Lung (tissue), 12 donors: Measurements from ENCODE around the gene ATXN2. TPM values are rescaled to one million over a fixed set of nuclear protein-coding genes. Genes with fewer than 3 reads are reported as not detected.
A peak's percentile ranks its signal among the peaks of the same experiment; 100 is the strongest.
"Not testable (repeated sequence)": the region's sequence is repeated elsewhere in the genome, so short reads cannot be mapped to it uniquely, and the experiment has no call there.

Source experiments
- ATAC-seq: fragments of 200-7000 bp; cut with Tn5 transposase; one replicate; pipeline ENCODE4 v1.9.1; 2020; ENCODE audit warnings: moderate number of reproducible peaks; ENCODE audit not compliant: insufficient read depth, low FRiP score
- DNase-seq, 3 donors: peaks; one replicate each; pipeline ENCODE4 v3.0.0-alpha.2; 2013 to 2017
- H3K27ac ChIP-seq, 2 donors: one replicate each; pipeline ENCODE4 v1.5.1; 2013; ENCODE audit warnings: mild to moderate bottlenecking in 2 of 2, moderate library complexity in 2 of 2, control low read depth in 1 of 2, inconsistent platforms in 1 of 2, low read depth in 1 of 2, low read length in 1 of 2
- H3K27me3 ChIP-seq, 3 donors: one replicate each; pipeline ENCODE4 v1.5.1; 2013; ENCODE audit warnings: low read length in 2 of 3; ENCODE audit not compliant: control insufficient read depth in 3 of 3, insufficient read depth in 3 of 3
- H3K36me3 ChIP-seq, 4 donors: one replicate each; pipeline ENCODE4 v1.5.1; 2013; ENCODE audit warnings: low read length in 4 of 4, mild to moderate bottlenecking in 1 of 4, moderate library complexity in 1 of 4; ENCODE audit not compliant: control insufficient read depth in 4 of 4, insufficient read depth in 4 of 4
- H3K4me1 ChIP-seq, 5 donors: one replicate each; pipeline ENCODE4 v1.5.1; 2013; ENCODE audit warnings: low read length in 5 of 5, mild to moderate bottlenecking in 2 of 5, moderate library complexity in 1 of 5; ENCODE audit not compliant: control insufficient read depth in 5 of 5, insufficient read depth in 5 of 5
- H3K4me3 ChIP-seq: one replicate; pipeline ENCODE4 v1.5.1; 2013; ENCODE audit warnings: mild to moderate bottlenecking, control low read depth, moderate library complexity
- H3K9ac ChIP-seq, 2 donors: one replicate each; pipeline ENCODE4 v1.5.1; 2013; ENCODE audit warnings: low read length in 2 of 2, control low read depth in 1 of 2; ENCODE audit not compliant: insufficient read depth in 1 of 2
- H3K9me3 ChIP-seq, 4 donors: one replicate each; pipeline ENCODE4 v1.5.1; 2013; ENCODE audit warnings: low read length in 3 of 4, mild to moderate bottlenecking in 1 of 4, moderate library complexity in 1 of 4; ENCODE audit not compliant: control insufficient read depth in 4 of 4, insufficient read depth in 3 of 4
- CTCF ChIP-seq: IDR thresholded peaks from 2 replicates; pipeline ENCODE4 v1.5.1; 2012; ENCODE audit warnings: mild to moderate bottlenecking; ENCODE audit errors: control extremely low read depth, extremely low read depth
- WGBS, 2 donors: extraction: QIAGEN DNeasy Blood & Tissue Kit; methylation state at CpG; one replicate each; pipeline ENCODE4 v1.1.7; 2013; 5-methylcytosine and 5-hydroxymethylcytosine counted together
- polyA plus RNA-seq, 2 donors: library from polyadenylated mRNA; stranded (reverse); fragments of 200-250 nt; gene quantifications; one replicate each; pipeline ENCODE4 v1.2.1, GENCODE V29; 2013
- total RNA-seq, 2 donors: library from RNA; depleted of rRNA in 1 of 2; stranded (reverse); fragments of >200 nt in 1 of 2; gene quantifications; one replicate each; pipeline ENCODE4 v1.2.1, GENCODE V29; 2014 to 2021
- donor health status: control.
- donor health status: control.
- donor health status: Bipolar disorder and iron deficiency.
- donor health status: healthy.
- donor health status: DM: yes; HTN: yes; CAD: no.

The ATXN2 gene
- total and polyA plus RNA-seq, 4 donors, result 18.0 to 100 (median 43.5) TPM

DNA sequence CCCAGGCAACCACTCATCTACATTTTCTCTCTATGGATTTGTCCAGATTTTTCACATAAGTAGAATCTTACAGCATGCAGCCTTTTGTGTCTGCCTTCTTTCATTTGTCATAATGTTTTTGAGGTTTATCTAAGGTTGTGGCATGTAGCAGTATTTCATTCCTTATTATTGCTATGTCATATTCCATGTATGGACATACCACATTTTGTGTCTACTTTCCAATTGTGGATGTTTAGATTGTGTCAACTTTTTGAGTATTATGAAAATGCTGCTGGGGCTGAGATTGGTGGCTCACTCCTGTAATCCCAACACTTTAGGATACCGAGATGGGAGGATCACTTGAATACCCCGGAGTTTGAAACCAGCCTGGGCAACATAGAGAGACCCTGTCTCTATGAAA, 3.2 kb upstream of the ATXN2 start:
- Histone ChIP-seq H3K36me3 (no peaks in the 10 kb centered on the region), H3K27ac (no peak overlapping the region), H3K27me3 (no peaks in the 10 kb centered on the region), H3K9ac (no peak overlapping the region), H3K9me3 (no peaks in the 10 kb centered on the region), H3K4me1 (peaks cover 0 to 11% (median 0%) of the 10 kb centered on the region in 5 donors), H3K4me3 (no peak overlapping the region)
- DNase-seq, result no peak
- no peak for ATAC-seq
- TF ChIP-seq CTCF, result no peak
- 98 to 99% methylated on average over 2 of the region's 2 CpGs for WGBS, 2 donors

DNA sequence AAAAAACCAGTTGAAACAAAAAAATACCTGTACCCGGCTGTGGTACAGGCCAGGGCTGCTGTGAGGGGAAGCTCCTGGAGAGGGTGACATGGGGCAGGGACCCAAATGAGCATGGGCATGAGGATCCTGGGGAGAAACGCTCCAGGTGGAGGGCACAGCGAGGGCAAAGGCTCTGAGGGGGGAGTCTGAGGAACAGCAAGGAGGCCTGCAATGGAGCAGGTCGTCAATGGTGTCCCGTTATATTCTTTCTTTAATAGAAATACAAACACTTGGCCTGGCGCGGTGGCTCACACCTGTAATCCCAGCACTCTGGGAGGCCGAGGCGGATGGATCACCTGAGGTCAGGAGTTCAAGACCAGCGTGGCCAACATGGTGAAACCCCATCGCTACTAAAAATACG, 1.9 kb upstream of the ATXN2 start:
- not testable (repeated sequence) for H3K9me3 ChIP-seq, H3K36me3 ChIP-seq, DNase-seq, H3K9ac ChIP-seq, H3K4me3 ChIP-seq, ATAC-seq, H3K27ac ChIP-seq, H3K27me3 ChIP-seq
- 95 to 97% methylated on average over 12 of the region's 12 CpGs for WGBS, 2 donors
- H3K4me1 ChIP-seq, result peaks cover 0 to 25% (median 4%) of the 10 kb centered on the region in 5 donors

- no peak overlapping the region for H3K4me3 ChIP-seq
- H3K4me1 ChIP-seq, result peaks cover 0 to 32% (median 5%) of the 10 kb centered on the region in 5 donors
- no peaks in the 10 kb centered on the region for H3K9me3 ChIP-seq
- no peak for TF ChIP-seq CTCF
- 13 to 15% methylated on average over 5 of the region's 5 CpGs for WGBS, 2 donors
- no peaks in the 10 kb centered on the region for H3K36me3 ChIP-seq
- no peak for ATAC-seq
- H3K27ac ChIP-seq, result peak overlapping the region; percentile 98 to 100
- H3K27me3 ChIP-seq, result no peaks in the 10 kb centered on the region
- peak overlapping the region in 1 of 2 donors; percentile 64 for H3K9ac ChIP-seq
- DNase-seq, result peak in 1 of 3 donors; percentile 48
Measured at GRCh38 chr12:111600205-111600642, 1.1 kb upstream of the ATXN2 start.

DNA sequence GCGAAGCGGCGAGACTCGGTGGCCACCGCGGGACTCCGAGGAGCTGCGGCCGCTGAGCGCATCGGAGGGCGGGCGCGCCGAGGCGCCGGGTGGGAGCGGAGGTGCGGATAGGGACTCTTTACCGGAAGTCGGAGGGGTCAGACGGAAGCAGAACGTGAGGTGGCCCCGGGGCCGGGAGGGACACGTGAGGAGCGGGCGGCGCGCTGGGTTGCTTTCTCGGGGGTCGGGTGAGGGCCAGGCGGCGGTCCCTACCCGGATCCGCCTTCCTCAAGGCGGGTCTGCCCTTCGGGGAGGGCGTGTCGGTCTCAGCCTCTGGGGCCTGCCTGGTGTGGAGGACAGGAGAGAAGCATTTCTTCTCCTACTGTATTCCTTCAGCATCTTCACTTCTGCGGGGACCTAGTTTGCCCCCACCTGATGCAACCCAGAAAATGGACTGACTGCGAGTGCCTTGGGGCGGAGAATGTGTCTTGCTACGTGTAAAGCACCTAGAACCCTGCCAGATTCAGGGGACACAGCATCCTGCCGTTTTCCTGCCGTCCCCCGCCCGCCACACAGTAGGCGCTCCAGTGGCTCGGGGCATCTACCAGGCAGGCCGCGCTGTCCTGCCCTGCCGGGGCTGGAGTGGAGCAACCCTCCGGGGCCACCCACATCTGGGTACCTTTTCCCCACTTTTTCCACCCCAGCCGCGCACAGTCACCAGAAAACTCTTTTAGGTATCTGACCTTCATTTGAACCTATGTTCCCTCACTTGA, 514 bp upstream of the ATXN2 start:
- TF ChIP-seq CTCF, result no peak
- WGBS, 2 donors, result 0 to 1% methylated on average over 53 to 56 of the region's 56 CpGs
- H3K27ac ChIP-seq, result peak overlapping the region; percentile 98 to 100
- no peaks in the 10 kb centered on the region for H3K36me3 ChIP-seq
- peak overlapping the region; percentile 37 to 83 for H3K9ac ChIP-seq
- H3K9me3 ChIP-seq, result no peaks in the 10 kb centered on the region
- DNase-seq (peak; percentile 96 to 98 (median 96)), ATAC-seq (peak; percentile 81)
- H3K27me3 ChIP-seq, result no peaks in the 10 kb centered on the region
- peaks cover 0 to 37% (median 5%) of the 10 kb centered on the region in 5 donors for H3K4me1 ChIP-seq
- peak overlapping the region; percentile 85 for H3K4me3 ChIP-seq
